IPS-11a (cell line): ENCODE measurements around the gene ZNF428.

Source experiments
- H3K4me3 ChIP-seq: one replicate; pipeline ENCODE4 v1.5.1; 2013; ENCODE audit warnings: low read depth, low read length, control low read depth

The ZNF428 gene

GRCh38 chr19:43564800-43565199, 54.6 kb downstream of the ZNF428 start:
- no peak overlapping the region for H3K4me3 ChIP-seq

- no peak overlapping the region for H3K4me3 ChIP-seq
Observed at GRCh38 chr19:43563816-43564457, 55.5 kb downstream of the ZNF428 start.

GRCh38 chr19:43562698-43563241, 56.7 kb downstream of the ZNF428 start:
- no peak overlapping the region for H3K4me3 ChIP-seq

DNA sequence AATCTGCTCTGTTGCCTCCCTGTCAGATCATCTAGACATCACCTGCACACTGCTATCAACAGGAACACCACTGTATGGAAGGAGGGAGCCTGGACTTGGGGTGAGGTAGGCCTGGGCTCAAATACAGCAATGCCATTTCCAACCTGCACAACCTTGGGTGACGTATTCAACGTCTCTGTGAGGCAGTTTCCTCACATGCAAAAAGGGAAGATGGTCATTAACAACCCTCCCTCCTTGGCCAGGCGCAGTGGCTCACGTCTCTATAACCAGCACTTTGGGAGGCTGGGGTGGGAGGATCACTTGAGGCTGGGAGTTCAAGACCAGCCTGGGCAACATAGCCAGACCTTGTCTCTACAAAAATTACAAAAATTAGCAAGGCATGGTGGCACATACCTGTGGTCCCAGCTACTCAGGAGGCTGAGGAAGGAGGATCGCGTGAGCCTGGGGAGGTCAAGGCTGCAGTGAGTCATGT, 57.2 kb downstream of the ZNF428 start:
- H3K4me3 ChIP-seq = no peak overlapping the region

DNA sequence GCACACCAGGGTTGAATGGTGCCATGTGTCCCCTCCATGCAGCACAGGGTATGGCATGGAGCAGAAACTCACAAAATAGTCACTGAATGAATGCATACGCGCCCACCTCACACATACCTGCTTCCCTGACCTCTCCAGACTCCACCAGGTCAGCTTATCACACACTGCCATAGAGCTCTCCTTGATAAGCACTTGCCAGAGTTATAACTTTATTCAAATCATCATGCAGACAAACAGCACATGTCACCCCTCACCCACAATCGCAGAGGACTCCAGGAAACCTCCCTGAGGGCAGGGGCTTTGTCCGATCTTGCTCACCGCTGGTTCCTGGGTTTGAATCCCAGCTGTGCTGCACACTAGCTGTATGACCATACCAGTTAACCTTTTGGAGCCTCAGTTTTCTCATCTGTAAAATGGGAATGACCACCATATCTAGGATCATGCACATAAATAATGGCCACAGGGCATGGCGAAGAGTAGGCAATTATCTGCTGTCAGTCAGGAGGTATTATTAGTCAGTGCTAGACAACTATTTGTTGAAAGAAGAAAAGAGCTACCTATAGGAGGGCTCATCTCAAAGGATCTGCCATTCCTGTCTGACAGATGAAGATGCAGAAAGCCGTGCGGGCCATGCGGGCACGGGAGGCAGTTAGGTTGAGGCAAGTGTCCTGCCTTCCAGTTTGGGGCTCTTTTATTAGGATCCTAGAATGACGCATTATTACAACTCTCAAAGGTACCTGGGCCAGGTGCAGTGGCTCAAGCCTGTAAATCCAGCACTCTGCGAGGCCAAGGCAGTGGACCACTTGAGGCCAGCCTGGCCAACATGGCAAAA, 58.1 kb downstream of the ZNF428 start:
- no peak overlapping the region for H3K4me3 ChIP-seq

DNA sequence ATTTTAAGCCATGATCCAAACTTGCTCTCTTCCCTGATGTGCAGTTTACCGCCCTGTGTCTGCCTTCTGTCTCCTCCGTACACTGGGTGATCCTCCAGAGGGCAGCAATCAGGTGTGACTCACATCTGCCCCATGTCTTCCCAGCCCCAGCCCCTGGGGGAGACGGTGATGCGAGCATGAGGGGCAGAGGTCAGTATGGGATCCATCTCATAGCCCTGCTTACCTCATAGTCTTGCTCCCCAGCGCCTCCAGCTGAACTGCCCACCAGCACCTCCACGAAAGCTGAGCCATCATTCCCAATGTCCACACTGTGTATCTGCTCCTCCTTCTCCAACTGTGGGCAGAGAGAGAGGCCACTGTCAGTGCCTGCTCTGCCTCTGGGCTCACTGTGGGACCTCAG, 58.7 kb downstream of the ZNF428 start:
- H3K4me3 ChIP-seq = no peak overlapping the region
